Mucosa of rectum (tissue), 2 donors: ENCODE data around the gene AP1S1.

Experiments used
- H3K27ac ChIP-seq, 2 donors: one replicate each; pipeline ENCODE4 v1.7.0; 2013; ENCODE audit warnings: inconsistent platforms in 2 of 2, low read depth in 2 of 2, low read length in 2 of 2
- H3K27me3 ChIP-seq, 2 donors: one replicate each; pipeline ENCODE4 v1.7.0; 2013; ENCODE audit warnings: low read length in 2 of 2; ENCODE audit not compliant: control insufficient read depth in 2 of 2, insufficient read depth in 2 of 2
- H3K36me3 ChIP-seq, 2 donors: one replicate each; pipeline ENCODE4 v1.7.0; 2013; ENCODE audit warnings: low read length in 2 of 2; ENCODE audit not compliant: control insufficient read depth in 2 of 2, insufficient read depth in 2 of 2
- H3K4me1 ChIP-seq, 2 donors: one replicate each; pipeline ENCODE4 v1.7.0; 2013; ENCODE audit warnings: low read length in 2 of 2, mild to moderate bottlenecking in 1 of 2; ENCODE audit not compliant: control insufficient read depth in 2 of 2, insufficient read depth in 2 of 2
- H3K4me3 ChIP-seq, 2 donors: one replicate each; pipeline ENCODE4 v1.7.0; 2013; ENCODE audit warnings: low read length in 2 of 2
- H3K9ac ChIP-seq, 2 donors: one replicate each; pipeline ENCODE4 v1.7.0; 2013; ENCODE audit warnings: low read length in 2 of 2, low read depth in 1 of 2, mild to moderate bottlenecking in 1 of 2
- H3K9me3 ChIP-seq, 2 donors: one replicate each; pipeline ENCODE4 v1.7.0; 2013; ENCODE audit warnings: low read length in 2 of 2; ENCODE audit not compliant: control insufficient read depth in 2 of 2
- donor health status: healthy.
- donor health status: Normal muscosa, but diverticular disease.

The AP1S1 gene

DNA sequence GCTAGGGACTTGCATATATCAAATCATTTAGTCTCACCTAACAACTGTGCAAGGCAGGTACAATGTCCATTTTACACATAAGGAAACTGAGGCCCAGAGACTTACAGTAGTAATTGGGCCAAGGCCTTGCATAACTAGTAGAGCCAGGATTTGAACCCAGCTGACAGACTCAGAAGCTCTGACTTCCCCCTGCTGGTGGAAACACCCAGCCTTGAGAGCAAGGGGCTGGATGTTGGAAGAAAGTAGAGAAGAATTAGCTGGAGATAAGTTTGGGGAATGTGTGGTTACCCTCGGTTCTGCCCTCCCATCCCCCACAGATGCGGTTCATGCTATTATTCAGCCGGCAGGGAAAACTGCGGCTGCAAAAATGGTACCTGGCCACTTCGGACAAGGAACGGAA, 2.0 kb downstream of the AP1S1 start:
- H3K9me3 ChIP-seq, result no peaks in the 10 kb centered on the region
- H3K36me3 ChIP-seq, result peaks cover 12 to 16% of the 10 kb centered on the region in 2 donors
- no peaks in the 10 kb centered on the region for H3K27me3 ChIP-seq
- H3K4me1 ChIP-seq, result peaks cover 7 to 12% of the 10 kb centered on the region in 2 donors
- peak overlapping the region in 1 of 2 donors; percentile 4 for H3K4me3 ChIP-seq
- H3K9ac ChIP-seq, result no peak overlapping the region
- no peak overlapping the region for H3K27ac ChIP-seq

DNA sequence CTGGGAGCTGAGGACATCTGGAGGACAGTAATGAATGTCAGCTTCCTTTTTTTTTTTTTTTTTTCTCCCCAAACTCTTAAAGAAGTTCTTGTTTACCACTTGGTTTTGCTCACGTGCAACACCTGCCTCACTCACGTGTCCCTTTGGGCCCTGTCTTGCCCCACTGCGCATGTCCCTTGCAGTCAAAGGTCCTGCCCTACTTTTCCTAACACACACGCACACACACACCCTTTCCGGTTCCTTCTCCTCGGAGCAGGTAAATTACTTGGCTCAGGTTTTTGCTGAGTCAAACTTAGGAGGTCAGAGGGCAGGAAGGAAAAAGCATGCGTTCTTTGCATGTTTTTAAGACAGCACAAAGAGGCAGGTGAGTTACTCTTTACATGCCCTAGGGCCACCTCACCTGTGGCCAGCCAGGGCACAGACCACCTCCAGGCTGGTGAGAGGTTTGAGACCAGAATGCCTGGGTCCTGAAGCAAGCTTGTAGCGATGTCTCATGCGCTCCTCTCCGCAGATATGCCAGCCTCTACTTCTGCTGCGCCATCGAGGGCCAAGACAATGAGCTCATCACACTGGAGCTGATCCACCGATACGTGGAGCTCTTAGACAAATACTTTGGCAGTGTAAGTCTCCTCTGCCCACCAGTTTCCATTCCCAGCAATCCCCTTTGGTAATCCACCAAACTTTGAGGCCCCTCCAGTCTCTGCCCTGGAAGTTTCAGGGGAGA, 2.8 kb downstream of the AP1S1 start:
- Histone ChIP-seq H3K4me3 (no peak overlapping the region), H3K9me3 (no peaks in the 10 kb centered on the region), H3K36me3 (peaks cover 12 to 16% of the 10 kb centered on the region in 2 donors), H3K27ac (no peak overlapping the region), H3K9ac (no peak overlapping the region), H3K27me3 (peaks cover 0 to 1% of the 10 kb centered on the region in 2 donors), H3K4me1 (peaks cover 7 to 12% of the 10 kb centered on the region in 2 donors)

DNA sequence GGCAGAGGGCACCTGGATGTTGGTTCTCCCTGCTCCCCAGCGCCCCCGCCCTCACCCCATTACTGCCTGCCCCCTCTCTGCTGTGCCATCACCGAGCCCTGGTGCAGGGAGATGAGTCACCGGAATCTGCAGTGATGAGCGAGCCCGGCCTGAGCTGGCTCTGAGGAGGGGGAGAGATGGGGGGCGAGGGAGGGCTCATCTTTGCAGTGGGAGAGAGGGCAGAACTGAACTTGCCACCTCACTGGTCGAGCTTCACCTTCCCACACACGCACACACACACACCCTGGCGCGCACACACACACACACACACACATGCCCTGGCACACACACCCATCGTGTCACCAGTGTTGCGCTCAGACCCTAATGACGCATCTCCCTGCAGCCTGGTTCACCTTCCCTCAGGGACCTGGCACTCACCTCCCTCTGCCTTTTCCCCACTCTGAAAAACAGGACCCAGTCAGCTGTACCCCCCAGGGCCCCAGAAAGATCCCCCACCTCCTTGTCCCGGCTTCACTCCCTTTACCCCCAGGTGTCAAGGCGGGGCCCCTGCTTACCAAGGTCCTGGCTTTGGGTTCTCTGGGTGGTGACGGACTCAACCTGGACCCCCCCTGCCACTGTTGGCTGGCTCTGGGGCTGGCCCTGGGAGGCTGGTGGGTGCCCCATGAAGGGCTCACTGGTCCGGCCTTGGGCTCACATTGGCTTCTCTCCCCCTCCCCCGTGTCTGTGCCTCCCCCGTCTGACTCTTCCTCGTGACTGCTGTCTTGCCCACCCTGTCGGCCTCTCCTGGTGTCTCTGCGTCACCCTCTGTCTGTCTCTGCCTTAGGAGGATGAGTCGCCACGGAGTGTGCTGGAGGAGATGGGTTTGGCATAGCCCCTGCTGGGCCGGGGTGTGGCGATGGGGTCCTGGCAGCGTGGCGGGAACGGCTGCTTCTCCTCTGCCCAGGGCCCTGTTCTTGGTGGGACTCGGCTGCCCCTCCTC, 5.7 kb downstream of the AP1S1 start:
- no peaks in the 10 kb centered on the region for H3K9me3 ChIP-seq
- H3K27me3 ChIP-seq, result peaks cover 9 to 13% of the 10 kb centered on the region in 2 donors
- H3K4me1 ChIP-seq, result peaks cover 11 to 13% of the 10 kb centered on the region in 2 donors
- H3K4me3 ChIP-seq, result no peak overlapping the region
- no peak overlapping the region for H3K9ac ChIP-seq
- no peak overlapping the region for H3K27ac ChIP-seq
- H3K36me3 ChIP-seq, result peaks cover 12 to 16% of the 10 kb centered on the region in 2 donors

DNA sequence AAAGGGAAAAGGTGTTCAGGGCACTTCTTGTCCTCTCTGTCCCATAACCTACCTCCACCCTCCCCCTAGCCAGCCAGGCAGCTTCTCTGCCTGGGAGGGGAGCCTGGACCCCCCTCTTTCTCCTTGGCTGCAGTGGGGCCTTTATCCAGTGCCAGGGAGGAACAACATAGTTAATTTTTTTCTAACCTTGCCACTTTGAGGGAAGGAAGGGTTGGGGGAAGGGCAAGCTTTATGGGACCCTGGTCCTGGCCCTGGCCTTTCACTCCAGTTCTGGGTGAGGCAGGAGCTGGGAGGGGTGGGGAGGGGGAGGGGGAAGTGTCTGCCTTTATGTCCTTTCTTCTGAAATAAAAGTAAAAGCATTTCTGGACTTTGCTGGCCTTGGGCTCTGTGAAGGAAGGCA, 6.6 kb downstream of the AP1S1 start:
- H3K9ac ChIP-seq, result no peak overlapping the region
- H3K27ac ChIP-seq, result no peak overlapping the region
- no peaks in the 10 kb centered on the region for H3K9me3 ChIP-seq
- H3K4me1 ChIP-seq, result peaks cover 11% of the 10 kb centered on the region in 2 donors
- H3K27me3 ChIP-seq, result peaks cover 12 to 18% of the 10 kb centered on the region in 2 donors
- H3K36me3 ChIP-seq, result peaks cover 12 to 16% of the 10 kb centered on the region in 2 donors
- H3K4me3 ChIP-seq, result no peak overlapping the region

DNA sequence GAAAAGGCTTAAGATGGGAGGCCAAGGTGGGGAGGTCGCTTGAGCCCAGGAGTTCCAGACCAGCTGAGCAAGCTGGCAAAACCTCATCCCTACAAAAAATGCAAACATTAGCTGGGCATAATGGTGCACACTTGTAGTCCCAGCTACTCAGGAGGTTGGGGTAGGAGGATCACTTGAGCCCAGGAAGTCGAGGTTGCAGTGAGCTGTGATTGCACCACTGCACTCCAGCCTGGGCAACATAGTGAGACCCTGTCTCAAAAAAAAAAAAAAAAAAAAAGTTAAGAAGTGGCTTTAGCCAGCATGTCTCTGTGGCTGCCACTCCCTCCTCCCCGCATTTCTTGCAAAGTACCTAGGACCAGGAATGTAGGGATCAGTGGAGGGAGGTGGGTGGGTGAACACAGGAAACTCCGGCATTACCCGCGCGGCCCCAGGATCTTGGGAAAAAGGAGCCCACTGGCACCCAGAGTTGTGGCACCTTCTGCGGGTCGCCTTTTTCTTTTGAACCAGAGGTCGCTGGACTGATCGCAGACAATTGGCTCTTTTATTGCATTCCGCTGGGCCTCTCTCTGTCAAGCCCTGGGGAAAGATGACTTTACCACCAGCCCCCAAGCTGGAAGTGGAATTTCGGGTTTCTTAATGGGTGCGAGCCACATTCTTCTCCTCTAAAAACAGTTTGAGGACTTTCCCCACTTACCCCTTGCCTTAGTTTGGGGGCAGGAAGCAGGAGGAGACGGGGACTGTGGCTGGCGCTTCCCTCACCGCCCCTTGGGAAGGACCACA, 7.6 kb downstream of the AP1S1 start:
- Histone ChIP-seq H3K27ac (no peak overlapping the region), H3K4me1 (peaks cover 12 to 13% of the 10 kb centered on the region in 2 donors), H3K36me3 (peaks cover 12 to 16% of the 10 kb centered on the region in 2 donors), H3K4me3 (no peak overlapping the region), H3K9me3 (no peaks in the 10 kb centered on the region), H3K9ac (no peak overlapping the region), H3K27me3 (peaks cover 17 to 23% of the 10 kb centered on the region in 2 donors)

DNA sequence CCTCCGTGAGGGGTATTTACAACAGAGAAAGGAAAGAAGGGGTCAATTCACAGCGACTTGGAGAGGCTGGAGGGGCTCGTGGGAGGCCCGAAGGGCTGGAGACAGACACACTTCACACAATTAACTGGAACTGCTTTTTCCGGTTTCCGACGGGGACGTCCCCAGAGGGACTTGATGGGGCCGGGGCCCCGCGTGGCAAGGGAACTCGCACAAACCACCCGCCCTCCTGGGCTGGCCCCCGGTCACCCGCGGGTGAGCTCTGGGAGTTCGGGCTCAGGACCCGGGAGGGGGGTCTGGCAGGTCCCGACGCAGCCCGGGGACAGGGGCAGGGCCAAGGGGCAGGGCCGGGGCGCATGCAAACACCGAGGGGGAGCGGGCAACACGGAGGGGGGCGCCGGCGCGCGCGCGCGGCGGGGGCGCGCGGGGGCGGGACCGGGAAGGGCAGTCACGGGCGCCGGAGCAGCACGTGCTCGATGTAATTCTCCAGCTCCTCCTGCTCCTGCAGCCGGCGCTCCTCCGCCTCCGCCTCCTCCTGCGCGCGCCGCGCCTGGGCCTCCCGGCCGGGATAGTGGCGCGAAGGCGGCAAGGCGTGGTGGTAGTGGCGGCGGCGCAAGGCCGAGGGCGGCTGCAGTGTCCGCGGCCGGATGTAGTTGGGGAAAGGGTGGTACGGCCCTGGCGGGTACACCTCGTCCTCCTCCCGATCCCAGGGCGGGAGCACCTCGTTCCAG, 8.4 kb downstream of the AP1S1 start:
- no peak overlapping the region for H3K9ac ChIP-seq
- H3K27me3 ChIP-seq, result peaks cover 25 to 30% of the 10 kb centered on the region in 2 donors
- peaks cover 9 to 12% of the 10 kb centered on the region in 2 donors for H3K4me1 ChIP-seq
- no peak overlapping the region for H3K27ac ChIP-seq
- H3K36me3 ChIP-seq, result peaks cover 12 to 13% of the 10 kb centered on the region in 2 donors
- peak overlapping the region in 1 of 2 donors; percentile 21 for H3K4me3 ChIP-seq
- no peaks in the 10 kb centered on the region for H3K9me3 ChIP-seq

DNA sequence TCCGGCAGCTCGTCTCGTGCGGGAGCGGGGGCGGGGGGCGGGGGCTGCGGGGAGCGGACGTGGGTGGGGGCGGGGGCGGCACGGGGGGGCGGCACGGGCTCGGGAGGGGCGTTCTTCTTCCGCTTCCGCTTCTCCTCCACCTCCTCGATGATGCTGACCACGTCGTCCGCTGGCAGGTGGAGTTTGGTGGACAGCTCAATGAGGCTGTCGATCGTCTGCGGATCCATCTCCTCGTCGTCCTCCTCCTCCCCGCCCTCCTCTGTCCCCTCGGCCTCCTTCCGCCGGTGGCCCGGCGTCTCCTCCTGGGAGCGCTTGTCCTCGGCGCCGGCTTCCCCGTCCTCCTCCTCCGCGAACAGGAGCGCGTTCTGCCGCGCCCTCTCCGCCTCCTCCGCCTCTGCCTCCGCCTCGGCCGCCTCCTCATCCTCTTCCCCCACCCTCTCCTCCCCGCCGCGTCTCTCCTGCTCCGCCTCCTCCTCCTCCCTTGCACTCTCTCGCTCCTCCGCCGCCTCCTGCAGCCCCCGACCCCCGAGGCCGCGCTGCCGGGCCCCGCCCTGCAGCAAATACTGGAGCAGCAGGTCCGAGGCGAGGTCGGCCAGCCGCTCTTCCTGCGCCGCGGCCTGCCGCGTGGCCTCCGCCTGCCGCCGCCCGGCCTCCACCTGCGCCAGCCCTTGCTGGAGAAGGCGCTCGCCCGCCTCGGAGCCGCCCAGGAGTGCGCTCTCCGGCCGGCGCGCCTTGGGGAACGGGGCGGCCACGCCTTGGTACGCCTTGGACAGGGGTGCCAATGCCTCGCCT, 9.2 kb downstream of the AP1S1 start:
- peaks cover 9 to 12% of the 10 kb centered on the region in 2 donors for H3K4me1 ChIP-seq
- no peaks in the 10 kb centered on the region for H3K9me3 ChIP-seq
- no peak overlapping the region for H3K27ac ChIP-seq
- H3K9ac ChIP-seq, result no peak overlapping the region
- H3K4me3 ChIP-seq, result peak overlapping the region; percentile 48 to 51
- H3K27me3 ChIP-seq, result peaks cover 33 to 38% of the 10 kb centered on the region in 2 donors
- peaks cover 8 to 10% of the 10 kb centered on the region in 2 donors for H3K36me3 ChIP-seq

DNA sequence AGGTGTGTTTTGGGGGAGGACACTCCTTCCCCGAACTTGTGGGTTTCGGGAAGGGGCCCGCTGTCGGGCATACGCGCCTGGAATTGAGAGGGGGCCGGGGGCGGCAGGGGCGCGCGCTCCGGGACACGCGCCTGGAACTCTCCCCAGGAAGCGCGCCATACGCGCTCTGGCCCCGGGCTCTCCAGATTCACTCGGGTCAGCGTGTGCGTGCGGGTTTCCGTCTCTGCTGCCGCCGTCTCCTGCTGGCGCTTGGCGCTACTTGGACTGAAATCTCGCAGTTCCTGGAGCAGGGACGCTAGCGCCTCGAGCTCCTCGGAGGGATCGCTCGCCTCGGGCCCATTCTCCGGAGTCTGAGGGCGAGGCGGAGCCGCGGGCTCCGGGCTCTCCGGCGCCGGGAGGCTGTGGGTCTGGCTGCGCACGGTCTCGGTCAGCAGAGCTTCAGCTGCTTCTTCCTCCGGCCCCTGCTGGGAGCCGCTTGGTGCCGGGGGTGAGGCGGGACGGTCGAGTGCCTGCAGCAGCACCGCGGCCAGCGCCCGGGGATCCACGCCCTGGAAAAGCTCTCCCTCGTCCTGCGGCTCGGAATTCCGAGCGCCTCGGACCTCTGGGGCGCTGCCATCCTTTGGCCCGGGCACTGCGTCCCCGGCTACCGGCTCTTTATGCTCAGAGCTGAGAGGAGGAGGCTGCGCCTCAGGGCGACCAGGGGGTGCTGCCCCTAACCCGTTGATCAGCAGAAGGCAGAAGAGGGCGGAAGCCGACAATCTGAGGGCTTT, 10.0 kb downstream of the AP1S1 start:
- Histone ChIP-seq H3K4me3 (no peak overlapping the region), H3K27ac (no peak overlapping the region), H3K27me3 (peaks cover 38 to 44% of the 10 kb centered on the region in 2 donors)

More for the DNA sequence above, 10.0 kb downstream of the AP1S1 start:
- peaks cover 10 to 12% of the 10 kb centered on the region in 2 donors for H3K4me1 ChIP-seq
- peaks cover 5% of the 10 kb centered on the region in 2 donors for H3K36me3 ChIP-seq
- H3K9me3 ChIP-seq, result no peaks in the 10 kb centered on the region
- no peak overlapping the region for H3K9ac ChIP-seq
